GM21737 (cell line): Measurements from ENCODE around the gene SLC10A1.

ENCODE experiments used
- ATAC-seq: cut with Tn5 transposase; IDR thresholded peaks from one replicate; pipeline ENCODE4 v1.9.1; 2021; ENCODE audit warnings: mild to moderate bottlenecking, moderate library complexity; ENCODE audit not compliant: unreplicated experiment

Gene SLC10A1

DNA sequence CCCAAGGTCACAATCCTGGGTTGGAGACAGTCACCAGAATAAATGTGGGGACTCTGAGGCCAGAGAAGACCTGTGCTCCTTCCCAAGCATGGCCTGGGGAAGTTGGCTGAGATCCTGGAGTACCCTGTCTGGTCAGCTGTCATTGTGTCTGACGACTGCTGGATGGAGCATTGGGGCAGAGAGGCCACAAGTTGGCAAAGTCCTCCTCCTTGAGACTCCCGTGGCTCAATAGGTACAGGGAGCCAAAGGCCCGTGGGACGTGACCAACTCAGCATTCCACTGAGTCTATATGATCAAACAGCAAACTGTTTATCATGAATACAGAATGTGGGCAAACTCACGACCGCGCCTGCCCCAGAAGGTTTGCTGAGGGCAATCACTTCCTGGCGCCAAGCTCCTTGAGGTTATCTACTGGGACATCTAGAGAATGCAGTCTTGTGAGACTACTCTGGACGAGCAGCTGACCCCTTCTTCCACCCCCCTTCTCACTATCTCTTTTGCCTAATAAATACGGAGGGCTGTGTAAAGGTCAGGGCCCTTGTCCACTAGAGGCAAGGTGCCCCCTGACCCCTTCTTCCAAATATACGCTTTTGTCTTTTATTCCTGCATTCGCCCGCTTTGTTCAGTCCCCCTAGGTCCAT is 14.3 kb upstream of the SLC10A1 start:
- no peak for ATAC-seq

DNA sequence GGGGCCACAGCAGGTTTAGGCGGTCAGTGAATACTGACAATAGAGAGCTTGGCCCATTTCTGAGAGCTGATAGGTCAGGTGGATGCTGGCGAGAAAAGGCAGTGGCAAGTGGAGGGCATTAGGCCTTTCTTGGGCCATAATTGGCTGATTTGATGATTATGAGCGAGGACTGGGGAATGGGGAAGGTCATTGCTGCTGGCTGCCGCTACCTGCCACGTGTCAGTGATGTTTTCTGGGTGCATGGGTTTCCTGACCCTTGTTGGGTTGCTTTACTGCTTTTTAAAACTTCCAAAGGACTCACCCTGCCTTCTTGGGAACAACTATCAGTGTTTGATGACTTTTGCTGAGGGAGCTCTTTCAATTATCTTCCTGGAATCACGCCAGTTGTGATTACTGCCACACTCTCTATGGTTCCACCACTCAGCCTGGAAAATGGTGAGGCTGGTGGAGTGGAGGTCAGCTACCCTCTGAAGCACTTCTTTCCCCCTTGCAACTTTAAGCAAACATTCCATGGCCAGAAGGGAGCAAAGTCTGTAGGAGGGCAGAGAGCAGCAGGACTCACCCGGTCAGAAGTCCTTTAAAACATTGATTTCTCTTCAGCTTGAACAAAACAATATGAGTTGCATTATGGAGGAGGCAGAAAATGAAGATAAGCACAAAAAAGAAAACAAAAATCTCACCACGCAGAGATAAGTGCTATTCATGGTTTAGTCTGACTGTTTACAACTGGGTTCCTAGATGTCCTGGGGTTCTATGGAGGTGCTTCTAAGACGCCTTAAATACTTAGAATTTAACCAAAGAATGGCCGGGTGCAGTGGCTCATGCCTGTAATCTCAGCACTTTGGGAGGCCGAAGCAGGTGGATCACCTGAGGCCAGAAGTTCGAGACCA is 12.1 kb upstream of the SLC10A1 start:
- ATAC-seq = no peak

- ATAC-seq = no peak
Observed at GRCh38 chr14:69807192-69807591, 10.2 kb upstream of the SLC10A1 start.

DNA sequence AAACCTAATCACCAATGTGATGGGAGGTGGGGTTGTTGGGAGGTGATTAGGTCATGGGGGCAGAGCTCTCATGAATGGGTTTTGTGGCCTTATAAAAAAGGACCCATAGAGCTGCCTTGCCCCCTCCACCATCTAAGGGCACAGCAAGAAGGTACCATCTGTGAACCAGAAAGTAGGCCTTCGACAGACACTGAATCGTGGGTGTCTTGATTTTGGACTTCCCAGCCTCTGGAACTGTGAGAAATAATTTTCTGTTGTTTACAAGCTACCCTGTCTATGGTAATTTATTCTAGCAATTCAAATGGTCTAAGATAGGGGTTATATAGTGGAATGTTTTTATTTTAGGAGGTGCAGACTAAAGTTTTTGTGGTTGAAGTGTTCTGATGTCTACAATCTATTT is 7.9 kb upstream of the SLC10A1 start:
- no peak for ATAC-seq

GRCh38 chr14:69803753-69804152 is 6.7 kb upstream of the SLC10A1 start:
- no peak for ATAC-seq

DNA sequence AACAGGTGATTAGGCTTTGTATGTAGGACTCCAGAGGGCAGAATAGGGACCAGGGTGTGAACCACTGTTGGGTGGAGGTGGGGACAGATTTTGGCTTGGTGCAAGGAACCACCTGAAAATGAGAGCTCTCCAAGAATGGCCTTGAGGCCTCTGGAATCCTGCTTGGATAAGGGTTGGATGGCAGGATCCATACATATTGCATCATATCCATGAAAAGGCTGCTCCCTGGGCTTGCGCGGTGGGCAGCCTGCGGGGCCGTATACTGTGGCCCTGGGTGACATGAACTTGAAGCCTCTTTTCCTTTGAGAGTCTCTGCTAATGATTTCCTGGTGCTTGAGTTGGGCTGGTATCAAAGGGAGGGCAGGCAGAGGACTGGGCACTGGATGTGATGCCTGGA is 1.3 kb upstream of the SLC10A1 start:
- ATAC-seq = no peak

DNA sequence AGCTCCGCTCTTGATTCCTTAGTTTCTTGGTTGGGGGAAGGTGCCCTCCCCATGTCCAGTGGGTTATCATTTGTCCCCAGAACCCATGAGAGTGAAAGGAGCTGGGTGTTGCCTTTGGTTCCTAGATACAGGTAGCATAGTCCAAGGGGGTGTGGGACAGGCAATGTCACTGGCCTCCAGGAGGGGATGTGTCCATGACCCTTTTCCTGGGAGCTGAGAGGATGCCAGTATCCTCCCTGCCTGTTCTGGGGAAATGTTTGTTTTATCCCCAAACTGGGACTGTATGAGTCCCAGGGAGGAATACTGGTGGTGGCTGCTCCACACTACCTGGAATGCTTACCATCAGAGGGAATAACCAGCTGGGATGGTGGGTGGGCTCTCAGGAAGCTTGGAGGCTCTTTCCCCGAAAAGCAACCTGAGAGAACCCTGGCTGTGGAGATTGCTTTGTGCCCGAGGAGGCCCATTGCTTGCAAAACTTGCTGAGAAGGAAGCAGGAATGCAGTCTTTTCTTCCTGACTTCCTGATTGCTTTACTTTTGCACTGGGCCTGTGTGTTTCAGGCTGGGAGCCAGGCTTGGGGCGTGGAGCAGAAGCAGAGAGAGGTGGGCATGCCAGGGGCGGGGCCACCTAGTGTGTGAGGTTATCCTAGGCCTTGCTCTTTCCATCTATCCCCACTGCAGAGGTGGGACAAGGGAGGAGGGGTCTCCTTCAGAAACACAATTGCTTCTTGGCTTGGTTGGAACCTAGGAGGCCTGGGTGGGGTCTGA is 715 bp upstream of the SLC10A1 start:
- no peak for ATAC-seq

DNA sequence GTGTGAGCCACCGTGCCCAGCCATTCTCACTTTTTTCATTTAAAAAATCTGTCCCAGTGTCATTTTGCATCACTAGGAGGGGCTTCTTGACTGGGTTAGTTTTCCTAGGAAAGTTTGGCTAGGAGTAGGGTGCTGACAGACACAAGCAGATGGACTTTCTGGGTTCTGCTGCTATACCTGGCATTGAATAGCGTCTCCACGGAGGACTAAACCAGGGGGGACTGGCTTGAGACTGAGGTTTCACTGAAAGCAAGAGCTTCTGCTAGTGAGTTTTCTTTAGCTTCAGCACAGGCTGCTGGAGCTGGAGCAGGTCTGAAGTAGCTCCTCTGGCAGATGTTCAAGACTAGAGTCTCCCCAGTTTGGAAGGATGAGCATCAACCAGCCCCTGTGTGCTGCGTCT is 1.4 kb downstream of the SLC10A1 start:
- ATAC-seq = no peak

GRCh38 chr14:69794791-69795190 is 2.2 kb downstream of the SLC10A1 start:
- ATAC-seq = no peak

DNA sequence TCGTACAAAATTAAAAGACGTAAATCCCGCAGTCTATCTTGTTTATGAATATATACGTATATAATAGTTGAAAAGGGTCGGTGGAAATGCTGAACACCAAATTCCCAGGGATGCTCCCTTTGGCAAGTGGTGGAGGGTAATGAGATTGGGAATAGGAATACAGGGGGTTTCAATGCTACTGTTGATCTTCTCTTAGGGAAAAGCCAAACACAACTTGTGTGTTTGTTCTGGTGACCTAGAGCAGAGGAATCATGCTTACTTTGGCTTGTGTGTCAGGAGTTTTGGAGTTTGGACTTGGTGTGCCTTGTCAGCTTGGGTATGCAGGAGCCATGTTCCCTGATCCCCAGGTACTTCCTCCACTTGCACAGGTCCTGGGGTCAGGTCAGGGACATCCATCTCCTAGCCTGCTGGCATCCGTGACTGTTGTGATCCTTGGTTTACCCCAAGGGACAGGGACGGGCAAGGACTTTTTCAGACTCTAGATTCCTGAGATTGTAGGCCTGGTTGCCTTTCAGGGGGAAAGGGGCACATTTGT is 4.1 kb downstream of the SLC10A1 start:
- no peak for ATAC-seq

- ATAC-seq = no peak
Observed at GRCh38 chr14:69789118-69789640, 7.9 kb downstream of the SLC10A1 start.

GRCh38 chr14:69786603-69787002 is 10.4 kb downstream of the SLC10A1 start:
- ATAC-seq = no peak

- ATAC-seq = no peak
Observed at GRCh38 chr14:69784942-69785341, 12.1 kb downstream of the SLC10A1 start.

DNA sequence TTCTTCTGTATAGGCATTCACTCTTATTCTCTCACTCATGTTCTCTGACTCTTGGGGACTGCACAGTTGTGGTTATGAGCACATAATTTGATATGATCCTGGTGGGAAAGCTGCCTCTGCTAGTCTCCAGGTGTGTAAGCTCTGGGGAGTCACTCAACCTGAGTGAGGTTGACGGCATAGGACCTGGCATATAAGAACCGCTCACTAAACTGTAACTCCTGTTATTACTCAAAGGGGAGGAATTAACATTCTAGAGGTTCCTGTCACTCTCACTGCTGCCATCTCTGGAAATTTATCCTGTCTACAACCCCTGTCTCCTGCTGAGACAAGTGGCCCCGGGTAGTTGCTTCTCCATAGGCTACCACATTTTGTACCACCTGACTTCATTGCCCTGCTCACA is 16.1 kb downstream of the SLC10A1 start:
- ATAC-seq = no peak

DNA sequence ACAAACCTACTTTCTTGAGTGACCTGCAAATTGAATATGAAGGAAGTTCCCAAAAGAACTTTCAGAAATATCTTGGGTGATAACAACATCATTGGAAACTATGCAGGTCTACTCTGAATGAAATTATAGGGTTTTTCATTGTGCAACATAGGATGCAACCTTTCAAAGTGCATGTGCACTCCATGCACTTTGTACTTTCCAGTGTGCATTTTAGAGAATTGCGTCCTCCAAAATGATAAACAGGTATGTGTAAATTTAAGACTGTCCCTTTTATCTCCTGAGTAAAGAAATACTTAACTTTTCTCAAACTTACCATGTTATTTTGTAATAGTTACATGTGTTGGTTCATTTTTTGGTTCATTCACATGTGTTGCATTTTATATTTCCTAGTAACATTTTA is 16.9 kb downstream of the SLC10A1 start:
- ATAC-seq = no peak

DNA sequence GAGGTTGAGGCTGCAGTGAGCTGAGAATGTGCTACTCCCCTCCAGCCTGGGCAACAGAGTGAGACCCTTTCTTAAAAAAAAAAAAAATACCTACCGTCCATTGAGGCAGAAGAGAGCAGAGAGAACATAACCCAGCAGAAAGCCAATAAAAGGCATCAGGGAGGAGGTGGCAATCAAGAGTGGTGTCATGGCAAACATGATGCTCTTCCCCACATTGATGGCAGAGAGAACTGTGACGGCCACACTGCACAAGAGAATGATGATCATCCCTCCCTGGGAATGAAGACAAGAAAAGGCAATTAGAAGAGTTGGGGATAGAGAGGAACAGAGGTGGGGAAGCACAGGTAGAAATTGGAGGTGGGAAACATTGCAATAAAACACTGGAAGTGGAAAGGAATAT is 18.0 kb downstream of the SLC10A1 start:
- ATAC-seq = no peak

DNA sequence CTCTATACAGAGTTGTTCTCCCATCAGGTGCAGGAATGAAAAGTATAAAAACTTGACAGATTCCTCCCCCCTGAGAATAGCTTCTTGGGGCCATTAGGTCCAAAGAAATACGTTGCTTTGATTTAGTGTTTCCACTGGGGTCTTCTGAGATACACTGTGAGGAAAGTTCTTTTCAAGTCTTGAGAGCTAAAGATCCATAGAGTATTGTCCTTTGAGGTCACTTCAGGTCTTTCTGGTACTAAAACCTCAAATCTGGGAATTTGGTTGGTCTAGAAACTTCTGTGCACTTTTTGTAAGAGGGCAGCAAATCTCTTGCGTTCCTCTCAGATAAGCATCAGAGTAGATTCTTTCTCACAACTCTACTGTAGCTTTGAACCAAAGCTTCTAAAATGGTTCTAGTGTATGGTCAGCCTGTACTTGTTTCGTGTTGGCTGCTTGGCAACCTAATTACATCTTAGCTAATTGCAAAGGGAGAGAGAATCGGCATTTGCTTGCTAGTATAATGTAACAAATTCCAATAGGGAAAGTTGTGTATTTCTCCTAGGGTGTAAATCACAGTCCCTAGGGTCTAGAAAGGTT is 20.1 kb downstream of the SLC10A1 start:
- no peak for ATAC-seq

DNA sequence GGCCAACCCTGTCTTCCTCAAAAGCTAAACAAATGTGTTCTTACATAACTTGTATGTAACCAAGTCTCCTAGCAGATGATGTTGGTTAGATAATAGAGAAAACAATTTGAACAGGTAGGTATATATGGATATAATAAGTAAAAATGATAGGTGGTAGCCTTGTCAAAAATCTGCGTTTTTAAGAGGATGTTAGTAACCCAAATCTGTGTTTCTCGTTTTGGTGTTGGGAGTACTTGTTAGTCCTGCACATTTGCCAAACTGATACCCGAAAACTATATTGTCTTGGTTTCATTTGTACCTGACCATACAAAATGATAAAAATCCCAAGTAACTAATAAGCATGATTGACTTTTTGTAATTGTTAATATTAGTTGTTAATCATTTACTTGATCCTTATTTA is 22.0 kb downstream of the SLC10A1 start:
- ATAC-seq = no peak

- ATAC-seq = no peak
Observed at GRCh38 chr14:69773571-69774276, 23.3 kb downstream of the SLC10A1 start.
